Duodenal mucosa (tissue), 2 donors: ENCODE measurements around the gene RAB27B.

Source experiments
- H3K27ac ChIP-seq: one replicate; pipeline ENCODE4 v1.7.0; 2013; ENCODE audit warnings: low read depth, low read length
- H3K27me3 ChIP-seq, 2 donors: one replicate each; pipeline ENCODE4 v1.7.0; 2013; ENCODE audit warnings: low read length in 2 of 2, control low read depth in 1 of 2; ENCODE audit not compliant: insufficient read depth in 2 of 2, control insufficient read depth in 1 of 2
- H3K36me3 ChIP-seq, 2 donors: one replicate each; pipeline ENCODE4 v1.7.0; 2013; ENCODE audit warnings: low read length in 2 of 2, control low read depth in 1 of 2; ENCODE audit not compliant: insufficient read depth in 2 of 2, control insufficient read depth in 1 of 2
- H3K4me1 ChIP-seq, 2 donors: one replicate each; pipeline ENCODE4 v1.7.0; 2013; ENCODE audit warnings: low read length in 2 of 2, control low read depth in 1 of 2; ENCODE audit not compliant: insufficient read depth in 2 of 2, control insufficient read depth in 1 of 2
- H3K4me3 ChIP-seq, 2 donors: one replicate each; pipeline ENCODE4 v1.7.0; 2013; ENCODE audit warnings: low read length in 2 of 2, low read depth in 1 of 2
- H3K9ac ChIP-seq, 2 donors: one replicate each; pipeline ENCODE4 v1.7.0; 2013; ENCODE audit warnings: low read length in 2 of 2, low read depth in 1 of 2
- H3K9me3 ChIP-seq, 2 donors: one replicate each; pipeline ENCODE4 v1.7.0; 2013; ENCODE audit warnings: low read length in 2 of 2, control low read depth in 1 of 2; ENCODE audit not compliant: control insufficient read depth in 1 of 2

Gene RAB27B

GRCh38 chr18:54878159-54878622 is 49.9 kb downstream of the RAB27B start:
- no peaks in the 10 kb centered on the region for H3K36me3 ChIP-seq
- no peaks in the 10 kb centered on the region for H3K27me3 ChIP-seq
- no peak overlapping the region for H3K9ac ChIP-seq
- no peaks in the 10 kb centered on the region for H3K9me3 ChIP-seq
- no peak overlapping the region for H3K4me3 ChIP-seq
- H3K27ac ChIP-seq: no peak overlapping the region
- peaks cover 6 to 10% of the 10 kb centered on the region in 2 donors for H3K4me1 ChIP-seq

GRCh38 chr18:54878659-54879358 is 50.5 kb downstream of the RAB27B start:
- peaks cover 0 to 4% of the 10 kb centered on the region in 2 donors for H3K4me1 ChIP-seq
- no peak overlapping the region for H3K4me3 ChIP-seq
- no peak overlapping the region for H3K27ac ChIP-seq
- no peaks in the 10 kb centered on the region for H3K9me3 ChIP-seq
- no peaks in the 10 kb centered on the region for H3K36me3 ChIP-seq
- H3K27me3 ChIP-seq: no peaks in the 10 kb centered on the region
- H3K9ac ChIP-seq: no peak overlapping the region

GRCh38 chr18:54879691-54880090 is 51.4 kb downstream of the RAB27B start:
- Histone ChIP-seq H3K4me1 (no peaks in the 10 kb centered on the region), H3K4me3 (no peak overlapping the region), H3K9me3 (no peaks in the 10 kb centered on the region), H3K27ac (no peak overlapping the region), H3K27me3 (no peaks in the 10 kb centered on the region), H3K36me3 (no peaks in the 10 kb centered on the region), H3K9ac (no peak overlapping the region)

- Histone ChIP-seq H3K27me3 (no peaks in the 10 kb centered on the region), H3K4me3 (no peak overlapping the region), H3K4me1 (no peaks in the 10 kb centered on the region), H3K9ac (no peak overlapping the region), H3K27ac (no peak overlapping the region), H3K36me3 (no peaks in the 10 kb centered on the region), H3K9me3 (no peaks in the 10 kb centered on the region)
Measured at GRCh38 chr18:54880395-54881105, 52.3 kb downstream of the RAB27B start.

GRCh38 chr18:54881229-54881768 is 53.0 kb downstream of the RAB27B start:
- H3K9me3 ChIP-seq: no peaks in the 10 kb centered on the region
- no peaks in the 10 kb centered on the region for H3K4me1 ChIP-seq
- no peaks in the 10 kb centered on the region for H3K36me3 ChIP-seq
- no peak overlapping the region for H3K4me3 ChIP-seq
- H3K27me3 ChIP-seq: no peaks in the 10 kb centered on the region
- no peak overlapping the region for H3K27ac ChIP-seq
- no peak overlapping the region for H3K9ac ChIP-seq

GRCh38 chr18:54882318-54882717 is 54.0 kb downstream of the RAB27B start:
- H3K9me3 ChIP-seq: no peaks in the 10 kb centered on the region
- no peak overlapping the region for H3K9ac ChIP-seq

GRCh38 chr18:54883816-54884604 is 55.7 kb downstream of the RAB27B start:
- Histone ChIP-seq H3K9me3 (no peaks in the 10 kb centered on the region), H3K27me3 (no peaks in the 10 kb centered on the region), H3K36me3 (no peaks in the 10 kb centered on the region), H3K4me1 (no peaks in the 10 kb centered on the region), H3K27ac (no peak overlapping the region), H3K4me3 (no peak overlapping the region), H3K9ac (no peak overlapping the region)

More at GRCh38 chr18:54882318-54882717, 54.0 kb downstream of the RAB27B start:
- H3K4me3 ChIP-seq: no peak overlapping the region
- no peak overlapping the region for H3K27ac ChIP-seq
- H3K27me3 ChIP-seq: no peaks in the 10 kb centered on the region
- H3K36me3 ChIP-seq: no peaks in the 10 kb centered on the region
- no peaks in the 10 kb centered on the region for H3K4me1 ChIP-seq

GRCh38 chr18:54888378-54888777 is 60.1 kb downstream of the RAB27B start:
- Histone ChIP-seq H3K36me3 (no peaks in the 10 kb centered on the region), H3K27ac (no peak overlapping the region), H3K4me3 (no peak overlapping the region), H3K9ac (no peak overlapping the region), H3K4me1 (no peaks in the 10 kb centered on the region), H3K9me3 (no peaks in the 10 kb centered on the region), H3K27me3 (no peaks in the 10 kb centered on the region)

- H3K27me3 ChIP-seq: no peaks in the 10 kb centered on the region
- H3K36me3 ChIP-seq: no peaks in the 10 kb centered on the region
- no peak overlapping the region for H3K27ac ChIP-seq
- H3K9ac ChIP-seq: no peak overlapping the region
- H3K9me3 ChIP-seq: no peaks in the 10 kb centered on the region
- no peaks in the 10 kb centered on the region for H3K4me1 ChIP-seq
- no peak overlapping the region for H3K4me3 ChIP-seq
Measured at GRCh38 chr18:54888933-54889332, 60.7 kb downstream of the RAB27B start.

- no peak overlapping the region for H3K4me3 ChIP-seq
- no peaks in the 10 kb centered on the region for H3K9me3 ChIP-seq
- H3K4me1 ChIP-seq: no peaks in the 10 kb centered on the region
- no peaks in the 10 kb centered on the region for H3K36me3 ChIP-seq
- no peak overlapping the region for H3K9ac ChIP-seq
- no peak overlapping the region for H3K27ac ChIP-seq
- no peaks in the 10 kb centered on the region for H3K27me3 ChIP-seq
Measured at GRCh38 chr18:54899500-54899899, 71.2 kb downstream of the RAB27B start.
